ENCODE data around the gene DUSP1. TPM values are rescaled to one million over a fixed set of nuclear protein-coding genes. Genes with fewer than 3 reads are reported as not detected.

DUSP1 gene
- total RNA-seq, 1 donor from 2014 or later: 25.3 TPM

DNA sequence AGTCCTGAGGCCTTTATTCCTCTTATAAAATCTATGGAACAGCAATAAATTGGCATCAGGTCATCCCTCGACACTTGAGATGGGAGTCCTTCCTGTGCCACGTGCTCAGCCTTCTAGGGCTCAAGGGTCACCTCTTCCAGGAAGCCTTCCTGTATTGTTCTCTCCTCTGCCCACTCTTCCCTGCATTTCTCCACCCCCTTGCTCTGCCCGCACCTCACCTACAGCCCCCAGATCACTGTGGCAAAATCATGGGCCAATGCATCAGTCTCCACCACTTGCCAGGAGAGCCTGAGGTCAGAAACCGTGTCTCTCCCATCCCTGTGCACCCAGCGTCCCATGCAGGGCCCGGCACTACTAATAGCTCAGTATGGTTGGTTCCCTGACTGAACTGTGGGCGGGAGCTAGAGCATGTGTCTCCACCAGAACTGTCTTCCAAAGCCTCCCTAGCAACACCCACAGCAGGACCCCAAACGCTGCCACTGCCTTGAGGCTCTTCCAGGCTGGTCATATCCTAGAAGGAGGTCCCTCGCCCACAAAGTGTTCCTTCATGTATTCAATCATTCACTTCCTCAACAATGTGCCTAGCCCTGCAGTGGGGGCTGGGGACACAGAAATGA is 13.5 kb downstream of the DUSP1 start:
- peaks cover 8% of the 10 kb centered on the region for H3K27me3 Mint-ChIP-seq (ENCODE audit: unreplicated experiment)
- no peak overlapping the region for H3K4me3 Mint-ChIP-seq (ENCODE audit: unreplicated experiment)
- H3K36me3 Mint-ChIP-seq (ENCODE audit: low read depth, unreplicated experiment): peaks cover 3% of the 10 kb centered on the region
- H3K4me1 Mint-ChIP-seq (ENCODE audit: unreplicated experiment): peaks cover 6% of the 10 kb centered on the region
- no peak overlapping the region for H3K27ac Mint-ChIP-seq (ENCODE audit: unreplicated experiment)
- no peak for DNase-seq (ENCODE audit: low spot score)
- no peaks in the 10 kb centered on the region for H3K9me3 Mint-ChIP-seq (ENCODE audit: unreplicated experiment)
- TF ChIP-seq, protein P1, sequence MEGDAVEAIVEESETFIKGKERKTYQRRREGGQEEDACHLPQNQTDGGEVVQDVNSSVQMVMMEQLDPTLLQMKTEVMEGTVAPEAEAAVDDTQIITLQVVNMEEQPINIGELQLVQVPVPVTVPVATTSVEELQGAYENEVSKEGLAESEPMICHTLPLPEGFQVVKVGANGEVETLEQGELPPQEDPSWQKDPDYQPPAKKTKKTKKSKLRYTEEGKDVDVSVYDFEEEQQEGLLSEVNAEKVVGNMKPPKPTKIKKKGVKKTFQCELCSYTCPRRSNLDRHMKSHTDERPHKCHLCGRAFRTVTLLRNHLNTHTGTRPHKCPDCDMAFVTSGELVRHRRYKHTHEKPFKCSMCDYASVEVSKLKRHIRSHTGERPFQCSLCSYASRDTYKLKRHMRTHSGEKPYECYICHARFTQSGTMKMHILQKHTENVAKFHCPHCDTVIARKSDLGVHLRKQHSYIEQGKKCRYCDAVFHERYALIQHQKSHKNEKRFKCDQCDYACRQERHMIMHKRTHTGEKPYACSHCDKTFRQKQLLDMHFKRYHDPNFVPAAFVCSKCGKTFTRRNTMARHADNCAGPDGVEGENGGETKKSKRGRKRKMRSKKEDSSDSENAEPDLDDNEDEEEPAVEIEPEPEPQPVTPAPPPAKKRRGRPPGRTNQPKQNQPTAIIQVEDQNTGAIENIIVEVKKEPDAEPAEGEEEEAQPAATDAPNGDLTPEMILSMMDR (IDR thresholded peaks at IDR 0.05; ENCODE audit: unreplicated experiment): no peak

- Mint-ChIP-seq H3K27ac (ENCODE audit: unreplicated experiment) (no peak overlapping the region), H3K9me3 (ENCODE audit: unreplicated experiment) (no peaks in the 10 kb centered on the region), H3K27me3 (ENCODE audit: unreplicated experiment) (peaks cover 11% of the 10 kb centered on the region), H3K4me3 (ENCODE audit: unreplicated experiment) (no peak overlapping the region), H3K4me1 (ENCODE audit: unreplicated experiment) (peaks cover 6% of the 10 kb centered on the region), H3K36me3 (ENCODE audit: low read depth, unreplicated experiment) (peaks cover 3% of the 10 kb centered on the region)
- TF ChIP-seq, protein P1 (IDR thresholded peaks at IDR 0.05; ENCODE audit: unreplicated experiment): no peak
- no peak for DNase-seq (ENCODE audit: low spot score)
These were observed 14.1 kb downstream of the DUSP1 start for GRCh38 chr5:172756764-172757393.

DNA sequence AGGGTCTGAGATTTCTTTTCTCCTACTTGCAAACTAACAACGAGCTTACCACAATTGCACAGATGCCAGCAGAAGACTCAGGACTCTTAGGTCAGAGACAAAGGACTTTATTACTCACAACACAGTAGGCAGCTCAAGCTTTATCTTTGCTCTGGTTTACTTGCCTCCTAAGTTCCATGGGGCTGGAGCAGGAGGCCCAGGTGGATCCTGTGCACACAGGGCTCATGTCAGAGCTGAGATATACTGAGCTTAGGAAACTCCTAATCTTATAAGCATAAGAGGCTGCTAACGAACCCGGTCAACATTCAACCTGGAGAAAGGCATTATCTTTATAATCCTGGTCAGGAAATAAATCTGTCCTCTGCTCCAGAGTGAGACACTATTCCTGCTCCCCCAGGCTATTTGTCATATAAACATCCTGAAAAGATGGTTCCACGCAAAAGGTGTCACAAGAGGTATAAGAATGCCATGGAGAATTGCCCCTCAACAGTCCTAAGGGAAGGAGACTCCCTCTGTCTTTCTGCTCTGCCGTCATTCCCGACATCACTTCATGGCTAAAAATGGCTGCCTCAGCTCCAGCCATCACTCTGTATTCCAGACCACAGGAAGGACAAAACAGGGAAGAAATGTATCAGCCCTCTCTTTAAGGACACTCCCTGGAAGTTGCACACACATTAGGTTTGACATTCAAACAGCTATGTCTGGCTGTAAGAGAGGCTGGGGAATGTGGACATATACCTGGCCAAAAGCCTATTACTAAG is 16.2 kb downstream of the DUSP1 start:
- Mint-ChIP-seq H3K4me1 (ENCODE audit: unreplicated experiment) (peaks cover 17% of the 10 kb centered on the region), H3K36me3 (ENCODE audit: low read depth, unreplicated experiment) (peaks cover 3% of the 10 kb centered on the region), H3K27ac (ENCODE audit: unreplicated experiment) (no peak overlapping the region), H3K27me3 (ENCODE audit: unreplicated experiment) (peaks cover 11% of the 10 kb centered on the region), H3K4me3 (ENCODE audit: unreplicated experiment) (no peak overlapping the region), H3K9me3 (ENCODE audit: unreplicated experiment) (no peaks in the 10 kb centered on the region)
- TF ChIP-seq, protein P1 (IDR thresholded peaks at IDR 0.05; ENCODE audit: unreplicated experiment): no peak
- no peak for DNase-seq (ENCODE audit: low spot score)

GRCh38 chr5:172753101-172753500 is 17.9 kb downstream of the DUSP1 start:
- peaks cover 14% of the 10 kb centered on the region for H3K4me1 Mint-ChIP-seq (ENCODE audit: unreplicated experiment)
- no peaks in the 10 kb centered on the region for H3K9me3 Mint-ChIP-seq (ENCODE audit: unreplicated experiment)
- H3K36me3 Mint-ChIP-seq (ENCODE audit: low read depth, unreplicated experiment): peaks cover 3% of the 10 kb centered on the region
- peaks cover 10% of the 10 kb centered on the region for H3K27me3 Mint-ChIP-seq (ENCODE audit: unreplicated experiment)
- TF ChIP-seq, protein P1 (IDR thresholded peaks at IDR 0.05; ENCODE audit: unreplicated experiment): no peak
- H3K4me3 Mint-ChIP-seq (ENCODE audit: unreplicated experiment): no peak overlapping the region
- no peak overlapping the region for H3K27ac Mint-ChIP-seq (ENCODE audit: unreplicated experiment)
- DNase-seq (ENCODE audit: low spot score): no peak

Measured in endothelial cell (in vitro differentiated cells).